Lower leg skin (tissue), 4 donors: ENCODE results near the gene DHRSX. TPM values are rescaled to one million over a fixed set of nuclear protein-coding genes. Genes with fewer than 3 reads are reported as not detected.
"Not testable (repeated sequence)": the region's sequence is repeated elsewhere in the genome, so short reads cannot be mapped to it uniquely, and the experiment has no call there.

Source experiments
- DNase-seq, 2 donors: peaks; one replicate each; pipeline ENCODE4 v3.0.0-alpha.2; 2019; ENCODE audit warnings: low spot score in 2 of 2
- H3K4me3 ChIP-seq: fragments of 200-600 bp; sonication (generic); 2 replicates; pipeline ENCODE4 v1.5.1; 2017; ENCODE audit warnings: mild to moderate bottlenecking, low read depth; ENCODE audit not compliant: poor library complexity, severe bottlenecking
- CTCF ChIP-seq, 3 donors: fragments of 450-650 bp; IDR thresholded peaks; one replicate each; pipeline ENCODE4 v1.5.1; 2016; ENCODE audit warnings: antibody characterized with exemption in 3 of 3, mild to moderate bottlenecking in 3 of 3, moderate library complexity in 2 of 3
- POLR2A ChIP-seq, 2 donors: fragments of 450-650 bp; IDR thresholded peaks; one replicate each; pipeline ENCODE4 v1.6.1; 2016 to 2017; ENCODE audit warnings: antibody characterized with exemption in 2 of 2, mild to moderate bottlenecking in 1 of 2, moderate library complexity in 1 of 2
- WGBS, 2 donors: methylation state at CpG; one replicate each; pipeline ENCODE4 v1.1.5; 2018; 5-methylcytosine and 5-hydroxymethylcytosine counted together
- intact Hi-C: fragments of 100-400 bp; cut with DNase I; formaldehyde crosslinking; loops from one replicate; pipeline ENCODE4 v1.15.0; 2023; ENCODE audit warnings: low total_unique reads
- total RNA-seq, 4 donors: library from RNA; depleted of rRNA; stranded (reverse); fragments of >200 nt; gene quantifications; one replicate each; pipeline ENCODE4 v1.1.0, GENCODE V29; 2016

The DHRSX gene
- total RNA-seq, 4 donors from 2014 or later = 10.9 to 21.7 (median 16.2) TPM

GRCh38 chrX:2464677-2465166 lies 36.1 kb downstream of the DHRSX start:
- 85 to 86% methylated on average over 15 of the region's 15 CpGs for WGBS, 2 donors
- no peak overlapping the region for H3K4me3 ChIP-seq
- DNase-seq = no peak
- intact Hi-C loops = no loop called here
- TF ChIP-seq POLR2A (IDR thresholded peaks at IDR 0.05) = no peak
- TF ChIP-seq CTCF (IDR thresholded peaks at IDR 0.05) = no peak

GRCh38 chrX:2463973-2464676 lies 36.7 kb downstream of the DHRSX start:
- DNase-seq = no peak
- WGBS, 2 donors = 85 to 88% methylated on average over 31 of the region's 31 CpGs
- intact Hi-C loops = no loop called here

GRCh38 chrX:2463481-2463880 lies 37.3 kb downstream of the DHRSX start:
- 83 to 86% methylated on average over 10 of the region's 10 CpGs for WGBS, 2 donors
- DNase-seq, H3K4me3 ChIP-seq, intact Hi-C loops: not testable (repeated sequence)

More at GRCh38 chrX:2463973-2464676, 36.7 kb downstream of the DHRSX start:
- no peak for TF ChIP-seq CTCF (IDR thresholded peaks at IDR 0.05)
- no peak for TF ChIP-seq POLR2A (IDR thresholded peaks at IDR 0.05)
- no peak overlapping the region for H3K4me3 ChIP-seq

- intact Hi-C loops = no loop called here
- WGBS, 2 donors = 81 to 87% methylated on average over 3 of the region's 3 CpGs
These were observed 38.0 kb downstream of the DHRSX start for GRCh38 chrX:2462780-2463179.

GRCh38 chrX:2462074-2462473 lies 38.7 kb downstream of the DHRSX start:
- H3K4me3 ChIP-seq = no peak overlapping the region
- no peak for TF ChIP-seq CTCF (IDR thresholded peaks at IDR 0.05)
- no peak for DNase-seq
- 49 to 53% methylated on average over 5 of the region's 5 CpGs for WGBS, 2 donors
- intact Hi-C loops = no loop called here

More at GRCh38 chrX:2462780-2463179, 38.0 kb downstream of the DHRSX start:
- TF ChIP-seq POLR2A (IDR thresholded peaks at IDR 0.05) (no peak), CTCF (IDR thresholded peaks at IDR 0.05) (no peak)
- H3K4me3 ChIP-seq = no peak overlapping the region
- DNase-seq = no peak

GRCh38 chrX:2461711-2462016 lies 39.1 kb downstream of the DHRSX start:
- no peak for DNase-seq
- 90 to 91% methylated on average over 8 of the region's 8 CpGs for WGBS, 2 donors
- no peak for TF ChIP-seq POLR2A (IDR thresholded peaks at IDR 0.05)
- no peak for TF ChIP-seq CTCF (IDR thresholded peaks at IDR 0.05)
- intact Hi-C loops = no loop called here
- H3K4me3 ChIP-seq = no peak overlapping the region

- 69 to 81% methylated on average over 17 of the region's 17 CpGs for WGBS, 2 donors
- DNase-seq, H3K4me3 ChIP-seq, intact Hi-C loops: not testable (repeated sequence)
These were observed 39.7 kb downstream of the DHRSX start for GRCh38 chrX:2460821-2461710.

GRCh38 chrX:2460048-2460447 lies 40.7 kb downstream of the DHRSX start:
- H3K4me3 ChIP-seq, DNase-seq, intact Hi-C loops: not testable (repeated sequence)
- WGBS, 2 donors = 91 to 95% methylated on average over 10 of the region's 10 CpGs
